LoVo (cell line): ENCODE measurements around the gene STT3B.
A peak's percentile ranks its signal among the peaks of the same experiment; 100 is the strongest.
"Not testable (repeated sequence)": the region's sequence is repeated elsewhere in the genome, so short reads cannot be mapped to it uniquely, and the experiment has no call there.

Experiments used
- DNase-seq: peaks from one replicate; pipeline ENCODE4 v3.0.0-alpha.2; 2016; ENCODE audit warnings: low spot score

STT3B gene

GRCh38 chr3:31605333-31605732 lies 72.6 kb downstream of the STT3B start:
- not testable (repeated sequence) for DNase-seq

- no peak for DNase-seq
Observed at GRCh38 chr3:31606453-31606852, 73.7 kb downstream of the STT3B start.

- DNase-seq: peak; percentile 14
Observed at GRCh38 chr3:31610700-31611275, 78.1 kb downstream of the STT3B start.

- no peak for DNase-seq
Observed at GRCh38 chr3:31613177-31613576, 80.5 kb downstream of the STT3B start.

- DNase-seq: no peak
Observed at GRCh38 chr3:31613654-31614053, 80.9 kb downstream of the STT3B start.

- DNase-seq: no peak
Observed at GRCh38 chr3:31614162-31614921, 81.6 kb downstream of the STT3B start.

GRCh38 chr3:31615071-31615875 lies 82.5 kb downstream of the STT3B start:
- DNase-seq: no peak

- DNase-seq: no peak
Observed at GRCh38 chr3:31616711-31617110, 84.0 kb downstream of the STT3B start.

GRCh38 chr3:31620656-31621055 lies 87.9 kb downstream of the STT3B start:
- DNase-seq: no peak

GRCh38 chr3:31621314-31621713 lies 88.6 kb downstream of the STT3B start:
- DNase-seq: no peak

- DNase-seq: no peak
Observed at GRCh38 chr3:31622636-31623288, 90.0 kb downstream of the STT3B start.

- no peak for DNase-seq
Observed at GRCh38 chr3:31624083-31624709, 91.5 kb downstream of the STT3B start.

GRCh38 chr3:31625358-31625757 lies 92.6 kb downstream of the STT3B start:
- no peak for DNase-seq

GRCh38 chr3:31629054-31629453 lies 96.3 kb downstream of the STT3B start:
- no peak for DNase-seq

GRCh38 chr3:31634476-31634875 lies 101.8 kb downstream of the STT3B start:
- no peak for DNase-seq

- no peak for DNase-seq
Observed at GRCh38 chr3:31635545-31635944, 102.8 kb downstream of the STT3B start.

- no peak for DNase-seq
Observed at GRCh38 chr3:31636049-31636448, 103.3 kb downstream of the STT3B start.

GRCh38 chr3:31636694-31637442 lies 104.1 kb downstream of the STT3B start:
- DNase-seq: peak; percentile 46

- no peak for DNase-seq
Observed at GRCh38 chr3:31639828-31640227, 107.1 kb downstream of the STT3B start.

- no peak for DNase-seq
Observed at GRCh38 chr3:31645256-31645655, 112.5 kb downstream of the STT3B start.

GRCh38 chr3:31648286-31648968 lies 115.7 kb downstream of the STT3B start:
- no peak for DNase-seq
